ENCODE data around the gene C11orf21. TPM values are rescaled to one million over a fixed set of nuclear protein-coding genes. Genes with fewer than 3 reads are reported as not detected.

Gene C11orf21
- total and polyA plus RNA-seq, 2 of the 8 experiments (the other 6 are each of a cell fraction or from before 2014, with no cell fraction given) = not detected

DNA sequence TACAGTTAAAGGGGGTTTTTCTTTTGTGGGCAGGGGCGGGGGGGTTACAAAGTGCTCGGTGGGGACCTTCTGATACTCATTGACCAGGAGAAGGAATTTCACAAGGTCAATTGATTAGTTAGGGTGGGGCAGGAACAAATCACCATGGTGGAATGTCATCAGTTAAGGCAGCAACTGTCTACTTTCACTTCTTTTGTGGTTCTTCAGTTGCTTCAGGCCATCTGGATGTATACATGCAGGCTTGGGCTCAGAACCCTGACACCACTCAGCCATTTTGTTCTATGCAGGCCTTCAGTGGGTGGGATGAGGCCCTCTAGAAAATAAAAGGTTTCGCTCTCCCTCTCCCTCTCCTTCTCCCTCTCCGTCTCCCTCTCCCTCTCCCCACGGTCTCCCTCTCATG, 29.7 kb upstream of the C11orf21 start:
- no peak overlapping the region for H2BK120ac ChIP-seq (replicated peaks; ENCODE audit: low read depth, low read length)
- H3K4ac ChIP-seq (replicated peaks; ENCODE audit: insufficient read length, low read depth, low read length) = no peak overlapping the region
- no peak overlapping the region for H4K91ac ChIP-seq (replicated peaks; ENCODE audit: insufficient read length, low read length)
- H3K4me3 ChIP-seq (ENCODE audit: extremely low read depth in 1 of 4, insufficient read depth in 2 of 4, low read depth in 3 of 4, low read length in 4 of 4) = no peak overlapping the region
- no peak overlapping the region for H2BK20ac ChIP-seq (ENCODE audit: low read length)
- WGBS, 2 experiments (ENCODE audit: extremely low coverage in 1 of 2, insufficient coverage in 1 of 2, insufficient read length in 1 of 2, insufficient replicate concordance in 2 of 2, low coverage in 1 of 2, low lambda C conversion rate in 2 of 2, missing lambda C conversion rate in 1 of 2) = 100% methylated on average over 4 of the region's 5 CpGs; no CpG with 5 or more reads in 1 of the 2 experiments
- H3K9ac ChIP-seq (replicated peaks in 1 of 4; ENCODE audit: extremely low read depth in 1 of 4, low read depth in 3 of 4, low read length in 3 of 4) = no peak overlapping the region
- no peak for FAIRE-seq
- no peak overlapping the region for H2BK15ac ChIP-seq (ENCODE audit: low read length)
- no peak overlapping the region for H2AK5ac ChIP-seq (ENCODE audit: low read depth, low read length)
- CTCF ChIA-PET (ENCODE audit: partially characterized antibody) = no interaction called here
- TF ChIP-seq RNF2 (IDR thresholded peaks at IDR 0.05; ENCODE audit: borderline replicate concordance, low read depth, low read length, missing control alignments, poor library complexity, severe bottlenecking) = no peak
- TF ChIP-seq SP4 (IDR thresholded peaks at IDR 0.05; ENCODE audit: low read length) = no peak
- no peak for TF ChIP-seq CEBPB (IDR thresholded peaks at IDR 0.05; ENCODE audit: low read depth, low read length)
- no peak for TF ChIP-seq HDAC2 (IDR thresholded peaks at IDR 0.05; ENCODE audit: borderline replicate concordance in 1 of 2, low read depth in 2 of 2, low read length in 2 of 2)
- TF ChIP-seq, protein P1, sequence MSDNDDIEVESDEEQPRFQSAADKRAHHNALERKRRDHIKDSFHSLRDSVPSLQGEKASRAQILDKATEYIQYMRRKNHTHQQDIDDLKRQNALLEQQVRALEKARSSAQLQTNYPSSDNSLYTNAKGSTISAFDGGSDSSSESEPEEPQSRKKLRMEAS (IDR thresholded peaks at IDR 0.05) = no peak
- no peak for TF ChIP-seq RFX5 (IDR thresholded peaks at IDR 0.05; ENCODE audit: borderline replicate concordance, low read depth, low read length)
- TF ChIP-seq BRCA1 (IDR thresholded peaks at IDR 0.05; ENCODE audit: low read depth, low read length) = no peak
- no peak for TF ChIP-seq NANOG (IDR thresholded peaks at IDR 0.05; ENCODE audit: insufficient read depth, low read depth, low read length, poor library complexity, severe bottlenecking)
- no peak for TF ChIP-seq SP1 (IDR thresholded peaks at IDR 0.05; ENCODE audit: low read depth, low read length)
- TF ChIP-seq, protein P2, sequence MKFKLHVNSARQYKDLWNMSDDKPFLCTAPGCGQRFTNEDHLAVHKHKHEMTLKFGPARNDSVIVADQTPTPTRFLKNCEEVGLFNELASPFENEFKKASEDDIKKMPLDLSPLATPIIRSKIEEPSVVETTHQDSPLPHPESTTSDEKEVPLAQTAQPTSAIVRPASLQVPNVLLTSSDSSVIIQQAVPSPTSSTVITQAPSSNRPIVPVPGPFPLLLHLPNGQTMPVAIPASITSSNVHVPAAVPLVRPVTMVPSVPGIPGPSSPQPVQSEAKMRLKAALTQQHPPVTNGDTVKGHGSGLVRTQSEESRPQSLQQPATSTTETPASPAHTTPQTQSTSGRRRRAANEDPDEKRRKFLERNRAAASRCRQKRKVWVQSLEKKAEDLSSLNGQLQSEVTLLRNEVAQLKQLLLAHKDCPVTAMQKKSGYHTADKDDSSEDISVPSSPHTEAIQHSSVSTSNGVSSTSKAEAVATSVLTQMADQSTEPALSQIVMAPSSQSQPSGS (IDR thresholded peaks at IDR 0.05; ENCODE audit: low read length) = no peak
- TF ChIP-seq POLR2A (IDR thresholded peaks at IDR 0.05; ENCODE audit: control extremely low read depth in 1 of 2, low read depth in 2 of 2, low read length in 2 of 2) = no peak
- TF ChIP-seq ASH2L (IDR thresholded peaks at IDR 0.05; ENCODE audit: low read length) = no peak
- no peak for TF ChIP-seq TCF12 (IDR thresholded peaks at IDR 0.05; ENCODE audit: low read depth, low read length)
- no peak overlapping the region for H2AFZ ChIP-seq (ENCODE audit: low read length)
- H3K36me3 ChIP-seq (ENCODE audit: control insufficient read depth in 2 of 4, insufficient read depth in 4 of 4, low read length in 3 of 4) = no peaks in the 10 kb centered on the region
- no peaks in the 10 kb centered on the region for H3K4me1 ChIP-seq (replicated peaks in 1 of 4; ENCODE audit: control insufficient read depth in 3 of 4, insufficient read depth in 4 of 4, low read length in 3 of 4)
- no peaks in the 10 kb centered on the region; a peak in 1 of 7 replicates for H3K27me3 ChIP-seq (replicated peaks in 1 of 4; ENCODE audit: control insufficient read depth in 3 of 4, extremely low read depth in 1 of 4, insufficient read depth in 3 of 4, low read length in 3 of 4)
- H3K18ac ChIP-seq (ENCODE audit: extremely low read depth, low read length) = no peak overlapping the region
- H2BK5ac ChIP-seq (ENCODE audit: low read depth, low read length) = no peak overlapping the region
- no peak overlapping the region for H4K8ac ChIP-seq (ENCODE audit: extremely low read depth, insufficient read depth, low read length)
- no peak overlapping the region for H2BK12ac ChIP-seq (ENCODE audit: low read depth, low read length)
- no peak overlapping the region for H3K4me2 ChIP-seq (ENCODE audit: insufficient read depth in 1 of 2, low read depth in 2 of 2, low read length in 2 of 2)
- no peaks in the 10 kb centered on the region for H3K79me1 ChIP-seq (ENCODE audit: low read depth, low read length)
- H3K23ac ChIP-seq (ENCODE audit: insufficient read length) = no peak overlapping the region
- POLR2A ChIA-PET (ENCODE audit: partially characterized antibody) = interaction anchor here (1.4 kb wide), 1 partner anchor 47 kb away, joined by 3 read pairs; no protein-coding TSS in a partner anchor
- no peaks in the 10 kb centered on the region for H3K79me2 ChIP-seq (ENCODE audit: control insufficient read depth in 1 of 2, insufficient read depth in 2 of 2, low read length in 2 of 2)
- H3K27ac ChIP-seq (ENCODE audit: low read depth, low read length) = no peak overlapping the region
- no peak overlapping the region for H3K56ac ChIP-seq (replicated peaks; ENCODE audit: insufficient read length, low read depth, low read length)
- peaks cover 7 to 18% of the 10 kb centered on the region in 2 experiments; a peak in 3 of 4 replicates for H3K9me3 ChIP-seq (ENCODE audit: insufficient read depth in 2 of 2, low read depth in 1 of 2, low read length in 1 of 2)
- no peaks in the 10 kb centered on the region for H4K20me1 ChIP-seq (replicated peaks in 1 of 2; ENCODE audit: control insufficient read depth in 1 of 2, insufficient read depth in 2 of 2, low read length in 2 of 2)
- H3K14ac ChIP-seq (ENCODE audit: insufficient read length) = no peak overlapping the region
- DNase-seq (ENCODE audit: low read depth in 1 of 2, low spot score in 2 of 2) = no peak
- H3K23me2 ChIP-seq (ENCODE audit: low read depth, low read length) = no peaks in the 10 kb centered on the region
- no peak overlapping the region for H4K5ac ChIP-seq (ENCODE audit: insufficient read length, low read depth, low read length)

All from H1 (cell line).